Neuron (in vitro differentiated cells): ENCODE data around the gene USP24.

Source experiments
- H2AFZ ChIP-seq: one replicate; pipeline ENCODE4 v1.6.1; 2013; ENCODE audit warnings: low read depth, mild to moderate bottlenecking, inconsistent platforms, low read length, moderate library complexity
- H3K27me3 ChIP-seq: one replicate; pipeline ENCODE4 v1.6.1; 2013; ENCODE audit warnings: low read length; ENCODE audit not compliant: insufficient read depth
- H3K36me3 ChIP-seq: one replicate; pipeline ENCODE4 v1.6.1; 2013; ENCODE audit warnings: low read length; ENCODE audit not compliant: insufficient read depth
- H3K4me1 ChIP-seq: one replicate; pipeline ENCODE4 v1.6.1; 2013; ENCODE audit warnings: low read length; ENCODE audit not compliant: insufficient read depth
- H3K4me3 ChIP-seq: 2 replicates; pipeline ENCODE4 v1.5.1; 2013; ENCODE audit warnings: mild to moderate bottlenecking, low read length, moderate library complexity
- H3K9me3 ChIP-seq: one replicate; pipeline ENCODE4 v1.6.1; 2013; ENCODE audit warnings: low read length

The USP24 gene

DNA sequence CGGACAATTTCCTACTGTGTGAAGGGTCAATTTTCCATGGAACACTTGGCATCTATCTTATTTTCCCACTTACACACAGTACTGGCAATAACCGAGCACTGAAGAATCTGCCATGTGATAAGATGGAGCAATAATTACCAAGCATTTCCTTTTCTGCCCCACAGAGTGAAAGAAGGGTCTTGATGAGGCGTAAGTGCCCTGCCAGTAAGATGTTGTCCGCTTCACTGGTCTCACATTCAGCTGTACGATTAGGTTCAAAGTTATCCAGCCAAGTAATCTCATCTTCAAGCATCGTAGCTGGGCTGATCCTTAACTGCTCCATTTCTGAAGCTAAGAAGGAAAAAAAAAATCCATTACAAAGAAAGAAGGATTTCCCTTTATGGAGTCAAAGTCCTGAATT is 108.1 kb downstream of the USP24 start:
- H3K4me3 ChIP-seq = no peak overlapping the region

DNA sequence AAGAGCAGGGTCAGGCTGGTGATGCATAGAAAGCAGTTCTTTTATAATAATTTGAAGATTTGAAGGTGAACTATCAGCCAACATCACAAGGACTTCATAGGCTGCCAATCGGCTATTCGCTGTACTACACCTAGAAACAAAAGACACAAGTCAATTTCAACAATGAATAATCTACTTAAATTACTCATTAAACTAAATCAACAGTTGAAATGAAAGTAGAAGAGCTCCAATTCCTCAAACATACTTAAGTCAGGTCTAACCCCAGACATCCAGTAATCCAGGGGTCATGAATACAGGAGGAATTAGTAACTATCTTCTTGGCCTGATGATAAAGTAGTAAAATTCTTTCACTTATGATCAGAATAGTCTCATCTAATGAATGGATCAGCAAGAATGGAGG is 111.3 kb downstream of the USP24 start:
- no peaks in the 10 kb centered on the region for H3K4me1 ChIP-seq
- no peak overlapping the region for H2AFZ ChIP-seq
- no peaks in the 10 kb centered on the region for H3K27me3 ChIP-seq
- no peak overlapping the region for H3K4me3 ChIP-seq
- peaks cover 94% of the 10 kb centered on the region for H3K36me3 ChIP-seq
- no peaks in the 10 kb centered on the region for H3K9me3 ChIP-seq

More for the DNA sequence above, 108.1 kb downstream of the USP24 start:
- H2AFZ ChIP-seq = no peak overlapping the region
- no peaks in the 10 kb centered on the region for H3K9me3 ChIP-seq
- no peaks in the 10 kb centered on the region for H3K4me1 ChIP-seq
- peaks cover 89% of the 10 kb centered on the region for H3K36me3 ChIP-seq
- H3K27me3 ChIP-seq = no peaks in the 10 kb centered on the region

DNA sequence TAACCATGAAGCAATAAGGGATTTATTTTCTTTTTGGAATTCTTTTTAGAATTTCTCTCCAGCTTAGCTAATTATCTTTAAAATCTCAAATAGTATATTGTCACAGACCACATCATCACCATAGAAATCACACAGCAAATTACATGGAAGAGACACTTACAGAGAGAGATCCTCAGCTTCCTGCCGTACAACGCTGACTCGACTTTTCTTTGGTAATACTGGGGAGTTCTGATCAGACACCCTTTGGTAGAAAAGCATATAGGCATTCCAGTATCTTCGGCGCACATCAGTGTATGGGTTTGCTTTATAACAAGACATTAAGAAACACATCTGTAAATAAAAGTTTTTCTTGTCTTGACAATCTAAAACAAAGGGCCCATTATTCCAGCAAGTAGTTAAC is 120.1 kb downstream of the USP24 start:
- Histone ChIP-seq H3K4me3 (no peak overlapping the region), H3K27me3 (no peaks in the 10 kb centered on the region), H3K36me3 (peaks cover 94% of the 10 kb centered on the region), H3K4me1 (no peaks in the 10 kb centered on the region), H2AFZ (no peak overlapping the region), H3K9me3 (no peaks in the 10 kb centered on the region)

DNA sequence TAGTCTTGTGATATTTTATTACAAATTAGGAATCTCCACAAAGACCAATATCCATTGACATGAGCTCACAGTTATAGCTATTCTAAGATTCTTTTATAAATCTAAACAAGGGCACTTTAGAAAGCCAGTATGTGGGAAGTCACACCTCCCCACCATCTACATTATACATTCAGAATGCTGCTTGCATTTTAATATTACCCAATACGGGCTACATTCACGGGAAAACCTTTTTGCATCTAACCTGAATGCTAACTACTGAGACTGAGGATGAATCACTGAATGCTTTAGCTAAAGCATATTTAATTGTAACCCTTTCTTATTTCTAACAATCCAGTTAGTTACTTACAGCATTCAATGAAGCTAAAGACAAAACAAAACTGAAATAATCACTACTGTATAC is 122.7 kb downstream of the USP24 start:
- Histone ChIP-seq H3K4me1 (no peaks in the 10 kb centered on the region), H3K36me3 (peaks cover 89% of the 10 kb centered on the region), H2AFZ (no peak overlapping the region), H3K27me3 (no peaks in the 10 kb centered on the region), H3K4me3 (no peak overlapping the region), H3K9me3 (no peaks in the 10 kb centered on the region)

DNA sequence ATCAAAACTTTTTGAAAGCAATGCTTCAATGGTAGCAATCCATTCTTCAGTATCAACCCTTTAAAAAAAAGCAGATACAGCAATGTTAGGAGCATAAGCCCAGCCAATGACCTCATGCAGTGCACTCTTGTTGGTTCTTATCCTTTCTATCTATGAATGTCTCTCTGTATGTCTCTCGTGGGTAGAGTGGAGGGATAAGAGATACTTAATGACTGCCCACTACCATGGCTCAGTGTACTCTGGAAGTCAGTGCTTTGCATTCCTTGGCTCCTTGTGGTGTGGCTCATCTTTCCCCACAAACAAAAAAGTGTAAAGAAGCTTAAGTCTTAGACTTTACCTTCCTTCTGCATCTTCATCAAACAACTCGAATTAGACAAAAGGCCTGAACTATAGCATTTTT is 125.5 kb downstream of the USP24 start:
- no peak overlapping the region for H3K4me3 ChIP-seq
- H3K36me3 ChIP-seq = peaks cover 89% of the 10 kb centered on the region
- no peak overlapping the region for H2AFZ ChIP-seq
- H3K27me3 ChIP-seq = no peaks in the 10 kb centered on the region
- H3K9me3 ChIP-seq = no peaks in the 10 kb centered on the region
- H3K4me1 ChIP-seq = no peaks in the 10 kb centered on the region

DNA sequence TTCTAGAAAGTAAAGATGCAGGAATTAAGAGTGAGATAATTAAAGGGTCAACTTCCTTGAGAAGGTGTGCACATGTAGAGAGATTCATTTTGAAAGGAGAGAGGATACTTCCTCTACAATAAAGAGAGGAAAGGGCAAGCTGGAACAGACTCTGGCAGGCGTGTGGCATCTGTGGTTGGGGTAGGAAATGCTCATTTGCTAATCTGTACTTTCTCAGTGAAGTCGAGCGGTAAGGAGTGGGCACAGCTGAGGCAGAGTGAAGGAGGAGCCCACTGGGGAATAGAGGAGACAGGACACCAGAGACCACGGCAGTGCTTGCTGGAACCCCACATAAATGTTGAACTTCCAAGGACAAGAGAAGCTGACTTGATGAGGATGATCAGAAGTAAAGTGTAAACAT is 126.8 kb downstream of the USP24 start:
- H3K4me1 ChIP-seq = no peaks in the 10 kb centered on the region
- H3K36me3 ChIP-seq = peaks cover 89% of the 10 kb centered on the region
- no peaks in the 10 kb centered on the region for H3K9me3 ChIP-seq
- no peaks in the 10 kb centered on the region for H3K27me3 ChIP-seq
- no peak overlapping the region for H3K4me3 ChIP-seq
- H2AFZ ChIP-seq = no peak overlapping the region

DNA sequence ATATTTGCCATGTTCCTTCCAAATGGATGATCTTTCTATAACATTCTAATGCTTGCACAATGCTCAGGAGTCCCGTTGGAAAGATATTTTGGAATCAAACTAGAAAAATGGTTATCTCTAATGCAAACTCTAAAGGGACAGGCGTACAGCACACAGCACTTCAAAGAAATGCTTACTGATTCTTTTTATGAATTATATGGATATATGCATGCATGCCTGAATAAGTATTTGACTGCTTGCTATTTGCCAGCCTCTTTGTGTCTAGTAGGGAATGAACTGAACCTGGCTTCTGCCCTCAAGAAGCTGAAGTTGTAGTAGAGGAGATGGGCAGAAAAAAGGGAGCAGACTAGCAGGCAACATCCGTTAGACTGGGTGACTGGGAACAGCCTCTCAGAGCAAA is 127.7 kb downstream of the USP24 start:
- H3K4me1 ChIP-seq = no peaks in the 10 kb centered on the region
- no peak overlapping the region for H3K4me3 ChIP-seq
- no peaks in the 10 kb centered on the region for H3K9me3 ChIP-seq
- peaks cover 86% of the 10 kb centered on the region for H3K36me3 ChIP-seq
- no peak overlapping the region for H2AFZ ChIP-seq
- no peaks in the 10 kb centered on the region for H3K27me3 ChIP-seq

DNA sequence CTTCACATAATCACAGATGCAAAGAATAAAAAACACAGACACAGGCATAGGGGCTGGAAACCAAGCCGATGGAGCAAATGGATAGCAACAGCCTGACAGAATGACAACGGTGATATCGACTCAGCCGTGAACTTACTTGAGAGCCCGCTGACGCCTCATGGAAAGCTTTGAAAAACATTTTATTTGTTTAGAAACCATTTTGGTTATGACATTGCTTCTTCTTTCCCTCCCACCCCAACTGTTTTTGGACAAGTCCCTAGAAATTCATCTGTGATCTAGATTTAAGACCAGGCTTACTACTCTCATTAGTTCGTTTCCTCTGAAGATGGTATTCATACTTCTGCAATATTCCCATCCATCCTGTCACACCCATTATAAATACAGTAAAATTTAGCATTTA is 130.9 kb downstream of the USP24 start:
- Histone ChIP-seq H2AFZ (no peak overlapping the region), H3K27me3 (no peaks in the 10 kb centered on the region), H3K4me3 (no peak overlapping the region), H3K4me1 (no peaks in the 10 kb centered on the region), H3K9me3 (no peaks in the 10 kb centered on the region), H3K36me3 (peaks cover 85% of the 10 kb centered on the region)

DNA sequence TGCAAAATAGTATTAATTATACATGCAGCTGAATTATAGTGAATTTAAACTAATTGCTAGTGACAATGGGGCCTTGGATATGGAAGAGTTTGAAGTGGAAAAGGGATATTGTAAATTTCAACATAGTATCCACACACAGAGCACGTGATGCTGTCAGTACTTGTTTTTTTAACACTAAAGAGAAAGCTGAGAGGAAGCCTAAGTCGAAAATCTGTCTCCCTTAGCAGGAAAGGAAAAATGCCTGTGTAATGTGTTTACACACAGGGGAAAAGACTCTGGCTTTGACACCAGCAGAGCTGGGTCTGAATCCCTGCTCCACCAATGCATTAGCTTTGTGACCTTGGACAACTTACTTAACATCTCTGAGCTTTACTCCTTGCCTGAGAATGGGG is 133.3 kb downstream of the USP24 start:
- Histone ChIP-seq H3K36me3 (peaks cover 85% of the 10 kb centered on the region), H3K9me3 (no peaks in the 10 kb centered on the region), H3K27me3 (no peaks in the 10 kb centered on the region), H3K4me1 (no peaks in the 10 kb centered on the region), H3K4me3 (no peak overlapping the region), H2AFZ (no peak overlapping the region)

DNA sequence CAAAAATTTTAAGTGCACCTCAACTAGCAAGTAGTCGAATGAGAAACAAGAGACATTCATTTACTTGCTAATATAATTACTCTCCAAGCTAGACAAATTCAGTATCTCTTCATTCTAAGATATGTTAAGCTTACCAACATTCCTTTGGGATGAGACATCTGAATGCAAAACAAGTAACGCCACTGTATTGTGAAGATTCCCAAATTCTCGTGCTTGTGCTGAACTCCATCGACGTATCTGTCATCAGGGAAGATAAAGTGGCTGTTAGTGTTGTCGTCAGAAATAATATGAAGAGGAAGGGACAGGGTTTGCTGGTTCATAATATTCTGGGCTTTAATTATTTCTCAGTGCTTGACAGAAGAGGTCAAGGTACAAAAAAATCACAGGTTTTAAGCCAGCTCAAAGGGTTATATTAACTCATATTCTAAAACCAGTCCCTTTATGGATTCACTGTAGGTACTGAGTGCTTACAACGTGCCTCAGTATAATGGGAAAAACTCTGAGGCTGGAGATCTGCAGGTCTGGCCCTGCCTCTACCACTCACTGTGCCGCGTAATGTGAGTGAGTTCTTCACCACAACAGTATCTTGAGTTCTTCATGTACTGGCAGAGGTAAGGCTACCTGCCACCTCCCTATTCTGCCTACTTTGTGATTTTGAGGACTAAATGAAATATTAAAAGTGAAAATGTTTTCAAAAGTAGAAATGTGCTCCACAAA is 133.8 kb downstream of the USP24 start:
- H3K36me3 ChIP-seq = peaks cover 85% of the 10 kb centered on the region
- H3K4me1 ChIP-seq = no peaks in the 10 kb centered on the region
- no peak overlapping the region for H2AFZ ChIP-seq
- no peak overlapping the region for H3K4me3 ChIP-seq
- H3K27me3 ChIP-seq = no peaks in the 10 kb centered on the region
- no peaks in the 10 kb centered on the region for H3K9me3 ChIP-seq

DNA sequence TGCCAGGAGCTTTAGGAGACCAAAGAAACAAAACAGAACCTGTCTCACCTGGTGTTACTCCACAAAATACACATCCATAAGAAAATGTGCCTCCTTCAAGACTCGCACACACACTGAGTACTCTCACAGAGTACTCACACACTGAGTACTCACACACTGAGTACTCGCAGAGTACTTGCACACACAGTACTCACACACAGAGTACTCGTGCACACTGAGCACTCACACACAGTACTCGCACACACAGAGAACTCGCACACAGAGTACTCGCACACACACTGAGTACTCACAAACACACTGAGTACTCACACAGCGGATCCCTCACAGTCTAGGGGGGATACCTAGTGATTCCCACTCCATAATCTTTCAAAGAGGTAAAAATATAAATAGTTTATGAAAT is 135.5 kb downstream of the USP24 start:
- H3K4me3 ChIP-seq = no peak overlapping the region
- H3K4me1 ChIP-seq = no peaks in the 10 kb centered on the region
- H3K9me3 ChIP-seq = no peaks in the 10 kb centered on the region
- H3K27me3 ChIP-seq = no peaks in the 10 kb centered on the region
- H2AFZ ChIP-seq = no peak overlapping the region
- peaks cover 83% of the 10 kb centered on the region for H3K36me3 ChIP-seq

DNA sequence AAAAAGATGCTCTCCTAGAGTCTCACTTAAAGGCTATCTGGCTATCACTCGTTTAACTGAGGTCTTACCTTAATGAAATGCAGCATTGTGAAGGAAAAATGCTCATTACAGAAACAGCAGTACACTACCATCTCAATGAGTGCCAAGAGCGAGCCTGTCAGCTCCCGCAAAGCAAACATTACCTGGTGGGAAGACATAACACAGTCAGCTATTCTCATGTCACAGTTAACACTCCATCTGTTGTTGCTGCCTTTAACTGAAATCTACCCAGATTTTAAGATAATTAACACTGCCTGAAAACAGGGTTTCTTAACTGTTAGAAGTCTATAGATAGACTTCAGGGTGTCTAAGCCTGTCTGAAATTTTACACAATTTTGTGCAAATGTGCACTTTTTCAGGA is 136.7 kb downstream of the USP24 start:
- H3K9me3 ChIP-seq = no peaks in the 10 kb centered on the region
- no peak overlapping the region for H2AFZ ChIP-seq
- H3K27me3 ChIP-seq = no peaks in the 10 kb centered on the region
- peaks cover 83% of the 10 kb centered on the region for H3K36me3 ChIP-seq
- H3K4me3 ChIP-seq = no peak overlapping the region
- H3K4me1 ChIP-seq = no peaks in the 10 kb centered on the region

DNA sequence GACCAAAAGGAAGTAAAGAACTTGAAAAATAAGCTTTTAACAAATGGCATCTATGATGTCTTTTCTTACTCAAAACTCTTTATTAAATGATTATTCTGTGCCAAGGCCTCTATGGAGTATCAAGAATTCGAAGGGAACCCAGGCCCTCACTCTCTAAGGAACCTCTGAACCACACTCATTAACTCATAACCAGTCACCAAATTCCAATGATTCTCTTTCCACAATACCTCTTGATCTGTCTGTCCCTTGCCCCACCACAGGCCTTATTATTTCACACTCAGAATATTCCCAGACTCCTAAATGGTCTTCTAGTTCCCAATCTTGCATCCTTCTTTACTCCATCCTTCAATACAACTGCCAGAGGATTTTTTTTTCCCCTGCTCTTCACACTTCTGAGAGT is 138.8 kb downstream of the USP24 start:
- H2AFZ ChIP-seq = no peak overlapping the region
- no peaks in the 10 kb centered on the region for H3K4me1 ChIP-seq
- H3K9me3 ChIP-seq = no peaks in the 10 kb centered on the region
- H3K27me3 ChIP-seq = no peaks in the 10 kb centered on the region
- peaks cover 90% of the 10 kb centered on the region for H3K36me3 ChIP-seq
- no peak overlapping the region for H3K4me3 ChIP-seq

DNA sequence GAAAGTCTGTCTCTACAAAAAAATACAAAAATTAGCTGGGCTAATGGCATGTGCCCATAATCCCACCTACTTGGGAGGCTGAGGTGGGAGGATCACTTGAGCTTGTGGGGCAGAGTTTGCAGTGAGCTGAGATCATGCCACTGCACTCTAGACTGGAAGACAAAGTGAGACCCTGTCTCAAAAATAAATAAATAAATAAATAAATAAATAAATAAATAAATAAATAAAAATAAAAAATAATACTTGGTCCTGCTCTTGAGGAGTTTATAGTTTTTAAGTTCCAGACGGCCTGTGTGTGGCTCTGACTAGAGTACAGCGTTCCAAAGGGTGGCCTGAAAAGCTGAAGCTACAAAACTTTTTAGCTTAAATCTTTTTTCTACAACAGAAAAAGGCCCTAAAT is 140.7 kb downstream of the USP24 start:
- Histone ChIP-seq H3K4me1 (no peaks in the 10 kb centered on the region), H3K36me3 (peaks cover 87% of the 10 kb centered on the region), H2AFZ (no peak overlapping the region), H3K27me3 (no peaks in the 10 kb centered on the region), H3K4me3 (no peak overlapping the region), H3K9me3 (no peaks in the 10 kb centered on the region)
